Measurements from ENCODE around the gene TMEM204.

GRCh38 chr16:1550069-1550468 lies 16.6 kb downstream of the TMEM204 start:
- TF ChIP-seq POLR2A (IDR thresholded peaks at IDR 0.05; ENCODE audit: low read depth, low read length) (no peak), POLR2AphosphoS5 (IDR thresholded peaks at IDR 0.05; ENCODE audit: low read depth, low read length) (no peak), TAF1 (IDR thresholded peaks at IDR 0.05; ENCODE audit: borderline replicate concordance, low read depth, low read length) (no peak)
